Endothelial cell of umbilical vein (primary cell): ENCODE measurements around the gene ANAPC13. TPM values are rescaled to one million over a fixed set of nuclear protein-coding genes. Genes with fewer than 3 reads are reported as not detected.

Source experiments
- BruUV-seq: library from RNA; stranded (reverse); fragments of 400-500 nt; replicated peaks from 2 replicates; lab custom pipeline; 2021; lab: Mats Ljungman, UMichigan
- CTCF ChIA-PET: fragments of 300-600, 350-600 bp; sonication (Branson Sonifier 250); formaldehyde crosslinking; loops from one replicate; lab custom pipeline; 2021; ENCODE audit warnings: antibody characterized with exemption, inconsistent platforms; lab: Charles Lee
- POLR2A ChIA-PET: fragments of 300-600, 350-600 bp; sonication (Branson Sonifier 250); formaldehyde crosslinking; loops from one replicate; lab custom pipeline; 2021; ENCODE audit warnings: antibody characterized with exemption, inconsistent platforms; lab: Charles Lee
- DNase-seq: peaks from one replicate; pipeline ENCODE4 v3.0.0-alpha.2; 2011; ENCODE audit warnings: low read depth, low spot score
- FAIRE-seq: peaks from 2 replicates; lab custom pipeline; 2011; peaks lifted over from hg19 to GRCh38; lab: Jason Lieb, UNC
- H2AFZ ChIP-seq: 2 replicates; pipeline ENCODE4 v1.6.0; 2012; ENCODE audit warnings: low read depth, low read length, control low read depth, inconsistent platforms
- H3K27ac ChIP-seq: 2 replicates; pipeline ENCODE4 v1.5.1; 2011; ENCODE audit warnings: low read depth, mild to moderate bottlenecking, control low read depth, low read length, moderate library complexity; ENCODE audit not compliant: insufficient read depth
- H3K27me3 ChIP-seq, 2 experiments: 2 replicates each; pipeline versions ENCODE4 v1.6.0 to v1.6.1; 2011; ENCODE audit warnings: low read length in 2 of 2, mixed read lengths in 1 of 2; ENCODE audit not compliant: control insufficient read depth in 2 of 2, insufficient read depth in 2 of 2
- H3K36me3 ChIP-seq, 2 experiments: 2 replicates in 1 of 2; 3 replicates in 1 of 2; pipeline ENCODE4 v1.5.1; 2011; ENCODE audit warnings: low read length in 2 of 2, mild to moderate bottlenecking in 1 of 2, moderate library complexity in 1 of 2; ENCODE audit not compliant: control insufficient read depth in 2 of 2, insufficient read depth in 2 of 2; ENCODE audit errors: extremely low read depth in 1 of 2
- H3K4me1 ChIP-seq: 3 replicates; pipeline ENCODE4 v1.5.1; 2011; ENCODE audit warnings: mild to moderate bottlenecking, low read length; ENCODE audit not compliant: control insufficient read depth, insufficient read depth; ENCODE audit errors: extremely low read depth
- H3K4me2 ChIP-seq: 2 replicates; pipeline ENCODE4 v1.6.1; 2011; ENCODE audit warnings: low read length, control low read depth, mixed read lengths; ENCODE audit not compliant: insufficient read depth
- H3K4me3 ChIP-seq, 3 experiments: fragments of 200-600 bp in 1 of 3; sonication (generic), shearing (Covaris generic) in 1 of 3; replicated peaks in 1 of 3; 2 replicates each; pipeline ENCODE4 v1.5.1; 2011 to 2016; ENCODE audit warnings: control low read depth in 3 of 3, low read length in 3 of 3, mild to moderate bottlenecking in 2 of 3, inconsistent platforms in 1 of 3, low read depth in 1 of 3, moderate library complexity in 1 of 3; ENCODE audit not compliant: insufficient read depth in 1 of 3
- H3K79me2 ChIP-seq: 2 replicates; pipeline ENCODE4 v1.6.0; 2012; ENCODE audit warnings: low read length, inconsistent platforms; ENCODE audit not compliant: control insufficient read depth, insufficient read depth
- H3K9ac ChIP-seq: replicated peaks from 2 replicates; pipeline ENCODE3; 2011; ENCODE audit warnings: low read length, control low read depth; ENCODE audit not compliant: insufficient read depth; ENCODE audit errors: extremely low read depth
- H3K9me1 ChIP-seq: replicated peaks from 3 replicates; pipeline ENCODE4 v1.6.0; 2011; ENCODE audit warnings: mild to moderate bottlenecking, low read length; ENCODE audit not compliant: control insufficient read depth, insufficient read depth; ENCODE audit errors: extremely low read depth
- H3K9me3 ChIP-seq: replicated peaks from 2 replicates; pipeline ENCODE4 v1.5.1; 2012; ENCODE audit warnings: low read length, inconsistent platforms; ENCODE audit not compliant: control insufficient read depth, insufficient read depth
- H4K20me1 ChIP-seq: replicated peaks from 2 replicates; pipeline ENCODE3; 2011; ENCODE audit warnings: mild to moderate bottlenecking, low read length; ENCODE audit not compliant: control insufficient read depth, insufficient read depth; ENCODE audit errors: extremely low read depth
- CTCF ChIP-seq, 2 donors: IDR thresholded peaks; 1 replicate in 1 of 2; 2 replicates in 1 of 2; pipeline ENCODE4 v1.5.1; 2011; ENCODE audit warnings: low read length in 2 of 2, mild to moderate bottlenecking in 2 of 2, moderate library complexity in 2 of 2, control low read depth in 1 of 2, inconsistent platforms in 1 of 2, low read depth in 1 of 2; ENCODE audit not compliant: insufficient read depth in 1 of 2; ENCODE audit errors: extremely low read depth in 1 of 2
- EZH2 ChIP-seq: IDR thresholded peaks from 2 replicates; pipeline ENCODE4 v1.6.1; 2012; ENCODE audit warnings: borderline replicate concordance, low read depth, mild to moderate bottlenecking, moderate library complexity, low read length, inconsistent platforms; ENCODE audit not compliant: severe bottlenecking
- FOS ChIP-seq: IDR thresholded peaks from 2 replicates; pipeline ENCODE4 v1.6.1; 2011; ENCODE audit warnings: mild to moderate bottlenecking, low read length, moderate library complexity, borderline replicate concordance; ENCODE audit not compliant: insufficient read depth
- GATA2 ChIP-seq: IDR thresholded peaks from 2 replicates; pipeline ENCODE4 v1.7.0; 2011; ENCODE audit warnings: low read depth, mild to moderate bottlenecking, moderate library complexity, mixed read lengths, low read length; ENCODE audit not compliant: insufficient read length, insufficient read depth
- JUN ChIP-seq: IDR thresholded peaks from 2 replicates; pipeline ENCODE4 v1.6.1; 2011; ENCODE audit warnings: borderline replicate concordance, low read depth; ENCODE audit not compliant: insufficient read length, insufficient read depth
- MYC ChIP-seq: IDR thresholded peaks from one replicate; pipeline ENCODE4 v1.6.1; 2011; ENCODE audit warnings: mild to moderate bottlenecking, low read depth, low read length
- POLR2A ChIP-seq: IDR thresholded peaks from 2 replicates; pipeline ENCODE4 v1.6.1; 2012; ENCODE audit warnings: low read depth, mild to moderate bottlenecking, control low read depth, low read length
- POLR2AphosphoS5 ChIP-seq: IDR thresholded peaks from 2 replicates; pipeline ENCODE4 v1.6.1; 2012; ENCODE audit warnings: low read depth, mild to moderate bottlenecking, control low read depth, low read length, moderate library complexity; ENCODE audit not compliant: insufficient read depth
- dilution Hi-C: fragments of 300-500 bp; cut with MboI; formaldehyde crosslinking; loops from one replicate; pipeline ENCODE4 v1.15.0; 2019; ENCODE audit warnings: low sequenced_read_pairs; ENCODE audit not compliant: extremely low pct_ligation_motif_present
- intact Hi-C: fragments of 100-400 bp; cut with micrococcal nuclease; formaldehyde crosslinking; loops from one replicate; pipeline ENCODE4 v1.10.0; 2022
- polyA plus RNA-seq, 4 experiments: library from polyadenylated mRNA; depleted of rRNA in 3 of 4; stranded (reverse) in 3 of 4; unstranded in 1 of 4; fragments of >200 nt; gene quantifications; 2 replicates each; pipeline versions ENCODE4 v1.2.1 to v1.2.3, GENCODE V29; 2011 to 2012; ENCODE audit warnings: missing spikeins in 1 of 4
- total RNA-seq: library from RNA; stranded (reverse); gene quantifications from 2 replicates; pipeline ENCODE4 v1.2.3, GENCODE V29; 2021
- TF ChIP-seq, protein P1 (sequence below): IDR thresholded peaks from 2 replicates; pipeline ENCODE4 v1.6.1; 2011; ENCODE audit not compliant: insufficient read depth, insufficient read length

Gene ANAPC13
- total and polyA plus RNA-seq, 2 donors (not counting 3 experiments of a cell fraction or from before 2014, with no cell fraction given) = 48.4 to 50.8 TPM

DNA sequence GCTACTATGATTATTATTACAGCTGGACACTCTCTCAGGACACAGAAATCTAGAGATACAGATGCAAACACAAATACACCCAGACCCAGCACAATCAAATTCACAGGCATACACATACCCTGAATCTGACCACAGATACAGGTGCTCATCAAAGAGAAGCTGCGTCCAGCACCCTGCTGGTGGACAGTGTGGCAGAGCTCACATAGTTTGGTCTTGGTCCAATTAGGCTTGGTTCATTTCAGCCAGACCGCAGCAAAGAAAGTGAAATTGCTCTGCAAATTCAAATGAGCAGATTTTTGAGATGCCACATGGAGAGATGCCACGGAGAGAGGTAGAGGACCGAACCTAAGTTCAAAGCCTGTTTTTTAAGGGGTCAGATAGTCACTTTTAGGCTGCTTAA, 55.6 kb downstream of the ANAPC13 start:
- no peak overlapping the region for H3K27ac ChIP-seq
- H3K4me1 ChIP-seq = peaks cover 8% of the 10 kb centered on the region
- H3K9ac ChIP-seq = no peak overlapping the region
- H2AFZ ChIP-seq = no peak overlapping the region
- H3K4me3 ChIP-seq = no peak overlapping the region
- no peak for TF ChIP-seq CTCF (IDR thresholded peaks at IDR 0.05; ENCODE audit: extremely low read depth in 1 of 2, insufficient read depth in 1 of 2, low read depth in 1 of 2, low read length in 2 of 2)
- TF ChIP-seq POLR2A = no peak
- TF ChIP-seq GATA2 = no peak
- no peak for TF ChIP-seq JUN
- no peak for TF ChIP-seq POLR2AphosphoS5
- no peak for TF ChIP-seq MYC
- TF ChIP-seq, protein P1, sequence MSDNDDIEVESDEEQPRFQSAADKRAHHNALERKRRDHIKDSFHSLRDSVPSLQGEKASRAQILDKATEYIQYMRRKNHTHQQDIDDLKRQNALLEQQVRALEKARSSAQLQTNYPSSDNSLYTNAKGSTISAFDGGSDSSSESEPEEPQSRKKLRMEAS = no peak
- TF ChIP-seq EZH2 = no peak
- TF ChIP-seq FOS = no peak
- intact Hi-C loops = no loop called here
- H3K79me2 ChIP-seq = no peaks in the 10 kb centered on the region
- dilution Hi-C loops = no loop called here
- ChIA-PET CTCF (interaction anchor here (1.0 kb wide), 1 partner anchor 44 kb away, joined by 3 read pairs; no protein-coding TSS in a partner anchor), POLR2A (no interaction called here)
- no peaks in the 10 kb centered on the region for H3K36me3 ChIP-seq
- H3K27me3 ChIP-seq = peaks cover 5 to 12% of the 10 kb centered on the region in 2 experiments
- BruUV-seq = no TSS peak
- H3K9me3 ChIP-seq = no peaks in the 10 kb centered on the region
- no peak overlapping the region for H3K4me2 ChIP-seq
- H3K9me1 ChIP-seq = no peaks in the 10 kb centered on the region
- no peaks in the 10 kb centered on the region for H4K20me1 ChIP-seq
- DNase-seq = no peak
- no peak for FAIRE-seq
